ENCODE measurements around the gene POLN. TPM values are rescaled to one million over a fixed set of nuclear protein-coding genes. Genes with fewer than 3 reads are reported as not detected.
"Not testable (repeated sequence)": the region's sequence is repeated elsewhere in the genome, so short reads cannot be mapped to it uniquely, and the experiment has no call there.

Gene POLN
- total RNA-seq, 3 donors from 2014 or later (not counting 1 experiment from before 2014, with no cell fraction given): 2.6 to 6.9 (median 3.3) TPM

GRCh38 chr4:2036327-2036726, 205.6 kb downstream of the POLN start:
- no peak overlapping the region for H3K27ac Mint-ChIP-seq
- H3K4me1 Mint-ChIP-seq: no peaks in the 10 kb centered on the region
- H3K36me3 Mint-ChIP-seq: no peaks in the 10 kb centered on the region
- no peak overlapping the region for H3K4me3 ChIP-seq (ENCODE audit: low read length)
- H3K4me1 ChIP-seq (ENCODE audit: control insufficient read depth, insufficient read depth, low read length): peaks cover 7% of the 10 kb centered on the region
- no peaks in the 10 kb centered on the region for H3K9me3 ChIP-seq (ENCODE audit: control insufficient read depth, insufficient read depth, low read length)
- H3K36me3 ChIP-seq (ENCODE audit: control insufficient read depth, insufficient read depth, low read length): no peaks in the 10 kb centered on the region
- H3K27me3 Mint-ChIP-seq (ENCODE audit: low read depth in 2 of 2): peaks cover 35 to 41% of the 10 kb centered on the region in 2 donors
- 96% methylated on average over 10 of the region's 10 CpGs for WGBS (ENCODE audit: insufficient coverage)
- H3K9me3 Mint-ChIP-seq: no peaks in the 10 kb centered on the region
- H3K27ac ChIP-seq (ENCODE audit: low read length): no peak overlapping the region
- intact Hi-C loops (cut with micrococcal nuclease): loop anchor here (5.0 kb wide), 1 partner anchor 286 kb away; no protein-coding TSS in a partner anchor
- ATAC-seq: no peak
- peaks cover 3% of the 10 kb centered on the region for H3K27me3 ChIP-seq (ENCODE audit: control insufficient read depth, insufficient read depth, low read length)
- DNase-seq: no peak
- H3K4me3 Mint-ChIP-seq: no peak overlapping the region
- no peak for TF ChIP-seq CTCF (IDR thresholded peaks at IDR 0.05)

GRCh38 chr4:2031161-2031560, 210.8 kb downstream of the POLN start:
- H3K27ac Mint-ChIP-seq; H3K27me3 ChIP-seq (ENCODE audit: control insufficient read depth, insufficient read depth, low read length); H3K27ac ChIP-seq (ENCODE audit: low read length); H3K9me3 Mint-ChIP-seq; H3K4me1 Mint-ChIP-seq; H3K9me3 ChIP-seq (ENCODE audit: control insufficient read depth, insufficient read depth, low read length); H3K4me1 ChIP-seq (ENCODE audit: control insufficient read depth, insufficient read depth, low read length); DNase-seq; H3K36me3 ChIP-seq (ENCODE audit: control insufficient read depth, insufficient read depth, low read length); H3K4me3 ChIP-seq (ENCODE audit: low read length); H3K4me3 Mint-ChIP-seq; ATAC-seq; intact Hi-C loops (cut with micrococcal nuclease); H3K36me3 Mint-ChIP-seq: not testable (repeated sequence)
- H3K27me3 Mint-ChIP-seq (ENCODE audit: low read depth in 2 of 2): peaks cover 38 to 45% of the 10 kb centered on the region in 2 donors

GRCh38 chr4:2027120-2027519, 214.8 kb downstream of the POLN start:
- peaks cover 40 to 54% of the 10 kb centered on the region in 2 donors for H3K27me3 Mint-ChIP-seq (ENCODE audit: low read depth in 2 of 2)
- not testable (repeated sequence) for H3K36me3 Mint-ChIP-seq

GRCh38 chr4:2025817-2026216, 216.1 kb downstream of the POLN start:
- Mint-ChIP-seq H3K27ac (no peak overlapping the region), H3K36me3 (no peaks in the 10 kb centered on the region), H3K27me3 (ENCODE audit: low read depth in 2 of 2) (peaks cover 44 to 67% of the 10 kb centered on the region in 2 donors), H3K4me1 (peaks cover 0 to 6% of the 10 kb centered on the region in 2 donors), H3K9me3 (no peaks in the 10 kb centered on the region), H3K4me3 (no peak overlapping the region)
- Histone ChIP-seq H3K27ac (ENCODE audit: low read length) (no peak overlapping the region), H3K36me3 (ENCODE audit: control insufficient read depth, insufficient read depth, low read length) (no peaks in the 10 kb centered on the region), H3K4me1 (ENCODE audit: control insufficient read depth, insufficient read depth, low read length) (no peaks in the 10 kb centered on the region), H3K9me3 (ENCODE audit: control insufficient read depth, insufficient read depth, low read length) (no peaks in the 10 kb centered on the region), H3K27me3 (ENCODE audit: control insufficient read depth, insufficient read depth, low read length) (no peaks in the 10 kb centered on the region), H3K4me3 (ENCODE audit: low read length) (no peak overlapping the region)
- intact Hi-C loops (cut with micrococcal nuclease): no loop called here
- ATAC-seq (no peak), DNase-seq (no peak)
- TF ChIP-seq CTCF (IDR thresholded peaks at IDR 0.05): no peak

More at GRCh38 chr4:2027120-2027519, 214.8 kb downstream of the POLN start:
- H3K9me3 ChIP-seq (ENCODE audit: control insufficient read depth, insufficient read depth, low read length); H3K4me1 ChIP-seq (ENCODE audit: control insufficient read depth, insufficient read depth, low read length); H3K4me3 Mint-ChIP-seq; DNase-seq; H3K27ac ChIP-seq (ENCODE audit: low read length); H3K4me1 Mint-ChIP-seq; H3K27ac Mint-ChIP-seq; H3K4me3 ChIP-seq (ENCODE audit: low read length); H3K36me3 ChIP-seq (ENCODE audit: control insufficient read depth, insufficient read depth, low read length); H3K27me3 ChIP-seq (ENCODE audit: control insufficient read depth, insufficient read depth, low read length); H3K9me3 Mint-ChIP-seq; ATAC-seq; intact Hi-C loops (cut with micrococcal nuclease): not testable (repeated sequence)
- WGBS (ENCODE audit: insufficient coverage): 84% methylated on average over 3 of the region's 4 CpGs

GRCh38 chr4:2024683-2025082, 217.2 kb downstream of the POLN start:
- no peaks in the 10 kb centered on the region for H3K36me3 Mint-ChIP-seq
- H3K27ac Mint-ChIP-seq: no peak overlapping the region
- H3K4me3 Mint-ChIP-seq: no peak overlapping the region
- no peaks in the 10 kb centered on the region for H3K4me1 ChIP-seq (ENCODE audit: control insufficient read depth, insufficient read depth, low read length)
- H3K9me3 ChIP-seq (ENCODE audit: control insufficient read depth, insufficient read depth, low read length): no peaks in the 10 kb centered on the region
- H3K27me3 Mint-ChIP-seq (ENCODE audit: low read depth in 2 of 2): peaks cover 44 to 69% of the 10 kb centered on the region in 2 donors
- TF ChIP-seq CTCF (IDR thresholded peaks at IDR 0.05): no peak
- no peak overlapping the region for H3K4me3 ChIP-seq (ENCODE audit: low read length)
- DNase-seq: no peak
- no peaks in the 10 kb centered on the region for H3K9me3 Mint-ChIP-seq
- H3K36me3 ChIP-seq (ENCODE audit: control insufficient read depth, insufficient read depth, low read length): no peaks in the 10 kb centered on the region
- ATAC-seq: no peak
- peaks cover 0 to 6% of the 10 kb centered on the region in 2 donors for H3K4me1 Mint-ChIP-seq
- intact Hi-C loops (cut with micrococcal nuclease): no loop called here
- H3K27ac ChIP-seq (ENCODE audit: low read length): no peak overlapping the region
- no peaks in the 10 kb centered on the region for H3K27me3 ChIP-seq (ENCODE audit: control insufficient read depth, insufficient read depth, low read length)

Measured in natural killer cell (primary cell).